Stimulated activated CD8-positive, alpha-beta memory T cell treated with anti-CD3 and anti-CD28 coated beads, Interleukin-12 subunit alpha, Interleukin-12 subunit beta, amount 100 ng/mL, for 1 hour (primary cell): ENCODE data around the gene TLN1.

ENCODE experiments used
- DNase-seq: peaks from one replicate; pipeline ENCODE4 v3.0.0-alpha.2; 2020; ENCODE audit warnings: low read depth

Gene TLN1

GRCh38 chr9:35732185-35732799 lies at the start of gene TLN1, which contains the start of gene CREB3:
TSS of gene TLN1 (minus strand) at chr9:35732195. CDS start at chr9:35725694, 6,501 bp downstream.
TSS of gene CREB3 (plus strand) at chr9:35732666. CDS start at chr9:35732773, 107 bp downstream.
- peak; percentile 93 for DNase-seq

GRCh38 chr9:35781066-35781465 lies 49.1 kb upstream of the TLN1 start:
- DNase-seq: no peak

GRCh38 chr9:35778496-35778895 lies 46.5 kb upstream of the TLN1 start:
- no peak for DNase-seq

GRCh38 chr9:35776018-35776417 lies 44.0 kb upstream of the TLN1 start:
- DNase-seq: no peak

GRCh38 chr9:35774907-35775635 lies 43.1 kb upstream of the TLN1 start:
- no peak for DNase-seq

- no peak for DNase-seq
Observed at GRCh38 chr9:35771943-35772342, 39.9 kb upstream of the TLN1 start.

- no peak for DNase-seq
Observed at GRCh38 chr9:35771534-35771933, 39.5 kb upstream of the TLN1 start.

- DNase-seq: no peak
Observed at GRCh38 chr9:35771075-35771433, 39.1 kb upstream of the TLN1 start.

- no peak for DNase-seq
Observed at GRCh38 chr9:35769763-35770162, 37.8 kb upstream of the TLN1 start.

- DNase-seq: no peak
Observed at GRCh38 chr9:35767458-35767857, 35.5 kb upstream of the TLN1 start.

GRCh38 chr9:35766997-35767396 lies 35.0 kb upstream of the TLN1 start:
- DNase-seq: no peak

GRCh38 chr9:35763803-35764202 lies 31.8 kb upstream of the TLN1 start:
- DNase-seq: no peak

- DNase-seq: no peak
Observed at GRCh38 chr9:35763181-35763580, 31.2 kb upstream of the TLN1 start.

GRCh38 chr9:35760651-35761050 lies 28.7 kb upstream of the TLN1 start:
- DNase-seq: no peak

- DNase-seq: no peak
Observed at GRCh38 chr9:35759795-35760194, 27.8 kb upstream of the TLN1 start.

GRCh38 chr9:35758475-35759050 lies 26.6 kb upstream of the TLN1 start:
- no peak for DNase-seq

- DNase-seq: no peak
Observed at GRCh38 chr9:35757892-35758275, 25.9 kb upstream of the TLN1 start.

- DNase-seq: no peak
Observed at GRCh38 chr9:35757226-35757891, 25.4 kb upstream of the TLN1 start.

GRCh38 chr9:35756275-35757225 lies 24.6 kb upstream of the TLN1 start:
- DNase-seq: peak; percentile 58

- no peak for DNase-seq
Observed at GRCh38 chr9:35755071-35755470, 23.1 kb upstream of the TLN1 start.

- DNase-seq: no peak
Observed at GRCh38 chr9:35754264-35754663, 22.3 kb upstream of the TLN1 start, which contains the start of gene MSMP. TSS of gene MSMP (minus strand) at chr9:35754276. CDS start at chr9:35754129, 147 bp downstream.

GRCh38 chr9:35753466-35753865 lies 21.5 kb upstream of the TLN1 start:
- no peak for DNase-seq
